MM.1S (cell line): ENCODE results near the gene APOB.

Source experiments
- DNase-seq: peaks from one replicate; pipeline ENCODE4 v3.0.0-alpha.2; 2015
- H2AFZ ChIP-seq: fragments of 300-600 bp; sonication (generic); 2 replicates; pipeline ENCODE4 v1.6.0; 2016; ENCODE audit warnings: antibody characterized with exemption, low read length
- H3F3A ChIP-seq: fragments of 300-600 bp; sonication (generic); 2 replicates; pipeline ENCODE4 v1.6.1; 2016; ENCODE audit warnings: mild to moderate bottlenecking, antibody characterized with exemption, low read length, moderate library complexity, mixed read lengths; ENCODE audit not compliant: insufficient read depth
- H3K27ac ChIP-seq: fragments of 300-600 bp; sonication (generic); 2 replicates; pipeline ENCODE4 v1.5.1; 2016; ENCODE audit warnings: mild to moderate bottlenecking, low read length
- H3K27me3 ChIP-seq: fragments of 300-600 bp; sonication (generic); replicated peaks from 2 replicates; pipeline ENCODE4 v1.6.0; 2016; ENCODE audit warnings: low read length; ENCODE audit not compliant: insufficient read depth
- H3K36me3 ChIP-seq: fragments of 300-600 bp; sonication (generic); replicated peaks from 2 replicates; pipeline ENCODE4 v1.6.1; 2016; ENCODE audit warnings: mild to moderate bottlenecking, low read length, mixed read lengths; ENCODE audit not compliant: insufficient read depth
- H3K4me1 ChIP-seq: fragments of 300-600 bp; sonication (generic); 2 replicates; pipeline ENCODE4 v1.6.1; 2016; ENCODE audit warnings: low read length, mixed read lengths
- H3K4me2 ChIP-seq: fragments of 300-600 bp; sonication (generic); 2 replicates; pipeline ENCODE4 v1.6.0; 2016; ENCODE audit warnings: low read depth, low read length
- H3K4me3 ChIP-seq: fragments of 300-600 bp; sonication (generic); 2 replicates; pipeline ENCODE4 v1.5.1; 2016; ENCODE audit warnings: low read length, mixed read lengths
- H3K79me2 ChIP-seq: fragments of 300-600 bp; sonication (generic); 2 replicates; pipeline ENCODE4 v1.6.1; 2016; ENCODE audit warnings: mixed run types, low read length, mixed read lengths
- H3K9ac ChIP-seq: fragments of 300-600 bp; sonication (generic); 2 replicates; pipeline ENCODE4 v1.6.1; 2016; ENCODE audit warnings: low read length, mixed read lengths
- H3K9me2 ChIP-seq: fragments of 300-600 bp; sonication (generic); replicated peaks from 2 replicates; pipeline ENCODE4 v1.6.1; 2016; ENCODE audit warnings: mild to moderate bottlenecking, low read length, mixed read lengths; ENCODE audit not compliant: insufficient read depth
- H3K9me3 ChIP-seq: fragments of 300-600 bp; sonication (generic); replicated peaks from 2 replicates; pipeline ENCODE4 v1.6.1; 2016; ENCODE audit warnings: mild to moderate bottlenecking, low read length, mixed read lengths; ENCODE audit not compliant: insufficient read depth
- H4K20me1 ChIP-seq: fragments of 300-600 bp; sonication (generic); 2 replicates; pipeline ENCODE4 v1.6.1; 2016; ENCODE audit warnings: mild to moderate bottlenecking, low read length, moderate library complexity, mixed read lengths; ENCODE audit not compliant: insufficient read depth
- CTCF ChIP-seq: fragments of 300-600 bp; sonication (generic); IDR thresholded peaks from 2 replicates; pipeline ENCODE4 v1.5.1; 2016; ENCODE audit warnings: antibody characterized with exemption, low read length, mixed read lengths
- EZH2 ChIP-seq: fragments of 300-600 bp; sonication (generic); optimal IDR thresholded peaks from 2 replicates; pipeline ENCODE3; 2017; ENCODE audit warnings: low read depth, mild to moderate bottlenecking, antibody characterized with exemption, low read length, mixed read lengths
- EZH2phosphoT487 ChIP-seq: fragments of 300-600 bp; sonication (generic); IDR thresholded peaks from 2 replicates; pipeline ENCODE4 v1.6.1; 2018; ENCODE audit warnings: antibody characterized with exemption, low read length

Gene APOB

GRCh38 chr2:21028021-21028947, 15.6 kb downstream of the APOB start:
- no peaks in the 10 kb centered on the region for H3K79me2 ChIP-seq
- no peaks in the 10 kb centered on the region for H3K36me3 ChIP-seq
- no peaks in the 10 kb centered on the region for H3K27me3 ChIP-seq
- no peak overlapping the region for H3K9ac ChIP-seq
- no peak for TF ChIP-seq CTCF
- TF ChIP-seq EZH2phosphoT487: no peak
- no peak for TF ChIP-seq EZH2
- H4K20me1 ChIP-seq: no peaks in the 10 kb centered on the region
- H3K9me2 ChIP-seq: no peaks in the 10 kb centered on the region
- no peak for DNase-seq
- no peak overlapping the region for H3K4me2 ChIP-seq
- no peaks in the 10 kb centered on the region for H3K4me1 ChIP-seq
- H3K27ac ChIP-seq: no peak overlapping the region
- no peaks in the 10 kb centered on the region for H3K9me3 ChIP-seq
- H3F3A ChIP-seq: no peaks in the 10 kb centered on the region
- H2AFZ ChIP-seq: no peak overlapping the region
- no peak overlapping the region for H3K4me3 ChIP-seq

GRCh38 chr2:21026479-21027282, 17.2 kb downstream of the APOB start:
- no peaks in the 10 kb centered on the region for H3K4me1 ChIP-seq
- DNase-seq: no peak
- H2AFZ ChIP-seq: no peak overlapping the region
- H4K20me1 ChIP-seq: no peaks in the 10 kb centered on the region
- H3K4me2 ChIP-seq: no peak overlapping the region
- no peak overlapping the region for H3K9ac ChIP-seq
- no peak for TF ChIP-seq EZH2phosphoT487
- TF ChIP-seq EZH2: no peak
- TF ChIP-seq CTCF: no peak
- H3F3A ChIP-seq: no peaks in the 10 kb centered on the region
- no peak overlapping the region for H3K27ac ChIP-seq
- no peaks in the 10 kb centered on the region for H3K79me2 ChIP-seq
- no peak overlapping the region for H3K4me3 ChIP-seq
- no peaks in the 10 kb centered on the region for H3K27me3 ChIP-seq
- no peaks in the 10 kb centered on the region for H3K9me3 ChIP-seq
- no peaks in the 10 kb centered on the region for H3K9me2 ChIP-seq
- H3K36me3 ChIP-seq: no peaks in the 10 kb centered on the region

GRCh38 chr2:21025690-21026478, 18.0 kb downstream of the APOB start:
- Histone ChIP-seq H3K9me3 (no peaks in the 10 kb centered on the region), H3K4me3 (no peak overlapping the region), H3K4me1 (no peaks in the 10 kb centered on the region), H3K9me2 (no peaks in the 10 kb centered on the region), H3F3A (no peaks in the 10 kb centered on the region), H3K27ac (no peak overlapping the region), H3K36me3 (no peaks in the 10 kb centered on the region), H3K27me3 (no peaks in the 10 kb centered on the region), H4K20me1 (no peaks in the 10 kb centered on the region), H3K79me2 (no peaks in the 10 kb centered on the region), H2AFZ (no peak overlapping the region), H3K9ac (no peak overlapping the region), H3K4me2 (no peak overlapping the region)
- TF ChIP-seq EZH2phosphoT487 (no peak), EZH2 (no peak), CTCF (no peak)
- no peak for DNase-seq
